IPS-11a (cell line): ENCODE results near the gene MCM7.

Experiments
- H3K4me3 ChIP-seq: one replicate; pipeline ENCODE4 v1.5.1; 2013; ENCODE audit warnings: low read depth, low read length, control low read depth

MCM7 gene

DNA sequence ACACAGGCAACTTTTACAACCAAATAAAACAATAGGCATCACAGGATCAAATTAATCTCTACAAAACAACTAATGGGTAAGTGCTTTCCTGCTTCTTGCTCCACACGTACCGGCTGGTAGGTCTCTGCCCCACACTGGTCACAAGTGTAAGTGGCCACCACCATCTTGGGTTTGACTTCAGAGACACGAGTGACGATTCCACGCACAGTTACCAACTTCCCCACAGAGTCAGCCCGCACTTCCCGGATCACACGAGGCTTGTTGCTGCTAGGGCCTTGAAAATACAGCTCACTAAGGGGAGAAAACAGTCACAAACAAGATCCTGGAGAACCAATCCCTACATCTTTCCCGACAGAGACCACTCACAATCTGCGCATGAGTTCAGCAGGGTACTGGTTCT is 2.3 kb downstream of the MCM7 start:
- H3K4me3 ChIP-seq: no peak overlapping the region

- no peak overlapping the region for H3K4me3 ChIP-seq
Measured at GRCh38 chr7:100095704-100096103, 5.5 kb downstream of the MCM7 start.

DNA sequence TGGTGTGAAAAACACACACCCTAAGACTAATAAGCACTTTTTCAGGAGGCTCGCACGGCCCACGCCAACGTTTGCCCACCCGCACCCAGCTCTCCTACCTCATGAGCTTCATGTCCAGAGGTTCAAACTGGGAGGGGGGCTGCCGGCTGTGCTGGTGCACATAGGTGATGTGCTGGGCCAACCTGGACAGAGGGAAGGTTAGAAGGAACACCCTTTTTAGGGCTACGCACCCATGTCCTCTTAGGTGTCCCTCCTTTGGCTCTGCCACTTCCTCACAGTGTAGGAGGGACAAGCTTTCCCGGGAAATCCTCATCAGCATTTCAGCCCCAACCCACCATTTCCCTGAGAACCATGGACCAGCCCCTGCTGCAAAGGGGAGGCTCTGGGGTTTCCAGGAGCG is 5.9 kb downstream of the MCM7 start:
- no peak overlapping the region for H3K4me3 ChIP-seq

DNA sequence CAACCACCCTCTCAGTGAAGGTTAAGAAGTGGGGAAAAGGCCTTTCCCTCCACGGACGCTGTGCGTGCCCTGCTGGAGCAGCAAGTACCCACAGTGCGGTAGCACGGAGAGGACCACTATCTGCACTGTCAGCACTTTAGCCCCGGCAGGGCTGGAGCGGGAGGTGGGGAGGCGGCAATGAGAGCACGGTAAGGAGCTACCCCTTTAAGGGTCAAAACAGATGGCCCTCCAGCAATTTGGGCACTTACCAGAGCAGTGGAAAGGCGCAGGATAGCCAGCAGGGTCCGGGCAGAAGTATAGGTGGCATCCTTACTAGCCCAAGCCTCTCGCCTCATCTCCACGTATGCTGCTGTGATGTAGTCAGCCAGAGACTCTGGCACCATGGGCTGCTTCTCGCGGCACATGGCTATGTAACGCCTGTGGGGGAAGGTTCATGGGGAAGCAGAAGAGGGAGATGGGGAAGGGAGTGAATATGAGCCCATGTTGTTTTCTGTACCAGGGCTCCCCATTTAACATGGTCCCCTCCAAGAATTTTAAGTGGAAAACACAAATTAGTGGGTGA is 7.2 kb downstream of the MCM7 start:
- no peak overlapping the region for H3K4me3 ChIP-seq

DNA sequence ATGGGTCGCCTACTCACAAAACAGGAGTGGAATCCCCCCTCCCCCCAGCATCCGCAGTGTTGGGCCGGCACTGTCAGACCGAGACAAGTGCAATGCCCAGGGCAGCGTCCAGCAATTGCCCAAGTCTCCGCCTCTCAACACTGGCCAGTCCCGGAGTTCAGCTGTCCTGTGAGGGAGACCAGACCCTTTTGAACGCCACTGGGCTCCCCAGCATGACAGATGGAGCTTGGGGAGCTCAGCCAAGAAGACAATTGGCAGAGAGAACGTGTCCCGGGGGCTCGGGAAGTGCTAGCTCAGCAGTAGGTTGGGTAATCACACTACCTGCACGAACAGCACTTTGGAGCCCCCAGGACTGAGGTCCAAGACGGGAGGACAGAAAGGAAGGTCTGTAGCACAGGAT is 7.7 kb downstream of the MCM7 start:
- no peak overlapping the region for H3K4me3 ChIP-seq

GRCh38 chr7:100093054-100093453 is 8.1 kb downstream of the MCM7 start:
- H3K4me3 ChIP-seq: no peak overlapping the region

DNA sequence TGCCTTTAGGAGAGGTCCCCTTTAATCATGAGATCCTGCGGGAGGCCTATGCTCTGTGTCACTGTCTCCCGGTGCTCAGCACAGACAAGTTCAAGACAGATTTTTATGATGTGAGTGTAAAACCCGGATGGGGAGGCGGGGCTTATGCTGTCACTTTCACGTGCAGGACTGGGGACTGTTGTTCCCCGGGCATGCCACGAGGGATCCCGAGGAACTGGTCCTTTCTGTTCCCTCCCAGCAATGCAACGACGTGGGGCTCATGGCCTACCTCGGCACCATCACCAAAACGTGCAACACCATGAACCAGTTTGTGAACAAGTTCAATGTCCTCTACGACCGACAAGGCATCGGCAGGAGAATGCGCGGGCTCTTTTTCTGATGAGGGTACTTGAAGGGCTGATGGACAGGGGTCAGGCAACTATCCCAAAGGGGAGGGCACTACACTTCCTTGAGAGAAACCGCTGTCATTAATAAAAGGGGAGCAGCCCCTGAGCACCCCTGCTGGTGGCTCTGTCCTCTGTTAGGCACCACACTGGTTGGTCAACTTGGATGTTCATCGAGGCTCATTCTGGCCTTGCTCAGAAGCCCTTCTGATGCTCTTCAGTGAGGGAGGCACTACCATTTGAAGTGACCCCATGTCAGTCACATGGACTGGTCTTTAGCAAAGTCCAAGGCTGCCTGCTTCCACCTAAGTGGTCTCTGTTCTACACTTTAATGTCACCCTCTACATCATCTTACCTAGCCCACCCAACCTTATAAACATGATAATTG is 9.6 kb downstream of the MCM7 start:
- no peak overlapping the region for H3K4me3 ChIP-seq

DNA sequence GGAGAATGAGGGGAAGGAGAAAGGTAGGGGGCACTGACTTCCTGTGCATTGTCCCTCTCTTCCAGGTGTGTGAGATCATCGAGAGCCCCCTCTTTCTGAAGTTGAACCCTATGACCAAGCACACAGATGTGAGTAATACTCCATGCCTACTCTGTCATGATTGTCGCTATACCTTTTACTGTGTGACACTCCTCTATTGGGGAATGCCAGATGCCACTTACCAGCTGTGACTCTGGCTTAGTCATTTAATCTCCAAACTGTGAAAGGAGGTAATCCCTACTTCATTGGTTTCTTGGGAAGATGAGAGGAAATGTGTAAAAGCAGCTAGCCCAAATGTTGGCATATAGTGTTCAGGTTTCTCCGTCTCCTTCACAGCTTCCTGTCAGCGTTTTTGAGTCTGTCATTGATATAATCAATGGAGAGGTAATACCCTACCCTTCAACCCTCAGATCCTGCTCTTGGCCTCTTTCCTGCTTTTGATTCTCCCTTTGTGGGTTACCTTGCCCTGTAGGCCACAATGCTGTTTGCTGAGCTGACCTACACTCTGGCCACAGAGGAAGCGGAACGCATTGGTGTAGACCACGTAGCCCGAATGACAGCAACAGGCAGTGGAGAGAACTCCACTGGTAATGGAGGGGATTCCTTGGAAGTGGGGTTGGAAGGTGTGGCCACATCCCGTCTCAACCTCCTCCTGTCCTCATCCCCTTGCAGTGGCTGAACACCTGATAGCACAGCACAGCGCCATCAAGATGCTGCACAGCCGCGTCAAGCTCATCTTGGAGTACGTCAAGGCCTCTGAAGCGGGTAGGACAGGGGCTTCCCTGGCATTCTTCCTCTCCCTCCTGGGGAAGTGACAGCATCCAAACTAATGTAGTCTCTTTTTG is 10.4 kb downstream of the MCM7 start:
- H3K4me3 ChIP-seq: no peak overlapping the region

DNA sequence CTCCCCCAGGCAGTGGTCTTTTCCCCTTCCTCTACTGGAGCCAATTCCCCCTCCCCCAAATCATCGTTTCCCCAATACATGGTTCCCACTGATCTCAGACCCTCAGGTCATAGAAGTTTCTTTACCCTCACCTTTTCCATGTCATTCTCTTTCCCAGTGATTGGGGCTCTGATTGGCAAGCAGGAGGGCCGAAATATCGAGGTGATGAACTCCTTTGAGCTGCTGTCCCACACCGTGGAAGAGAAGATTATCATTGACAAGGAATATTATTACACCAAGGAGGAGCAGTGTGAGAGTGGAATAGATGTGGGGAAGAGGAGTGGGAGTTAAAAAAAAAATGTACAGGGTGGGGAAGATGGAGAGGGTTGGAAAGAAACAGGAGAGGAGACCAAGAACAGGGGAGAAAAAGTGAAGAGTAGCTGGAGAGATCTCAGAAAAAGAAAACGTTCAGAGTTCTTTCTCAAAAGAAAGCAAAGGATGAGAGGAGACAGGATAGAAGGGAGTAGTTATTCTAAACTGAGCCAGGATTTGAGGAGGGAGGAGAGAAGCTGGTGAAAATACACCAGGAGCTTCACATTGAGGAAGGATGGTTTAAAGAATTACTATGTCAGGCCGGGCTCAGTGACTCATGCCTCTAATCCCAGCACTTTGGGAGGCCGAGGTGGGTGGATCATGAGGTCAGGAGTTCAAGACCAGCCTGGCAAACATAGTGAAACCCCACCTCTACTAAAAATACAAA is 11.6 kb downstream of the MCM7 start:
- peak overlapping the region; percentile 87 for H3K4me3 ChIP-seq

- H3K4me3 ChIP-seq: peak within 1 kb of the TSS; percentile 87
Measured at GRCh38 chr7:100088621-100089457, 12.4 kb downstream of the MCM7 start, which contains the start of gene COPS6. COPS6 (plus strand) TSS chr7:100088969; CDS start chr7:100088991, 22 bp downstream.

GRCh38 chr7:100088095-100088620 is 13.0 kb downstream of the MCM7 start:
- H3K4me3 ChIP-seq: peak overlapping the region; percentile 87

GRCh38 chr7:100087055-100087750 is 14.0 kb downstream of the MCM7 start:
- no peak overlapping the region for H3K4me3 ChIP-seq

DNA sequence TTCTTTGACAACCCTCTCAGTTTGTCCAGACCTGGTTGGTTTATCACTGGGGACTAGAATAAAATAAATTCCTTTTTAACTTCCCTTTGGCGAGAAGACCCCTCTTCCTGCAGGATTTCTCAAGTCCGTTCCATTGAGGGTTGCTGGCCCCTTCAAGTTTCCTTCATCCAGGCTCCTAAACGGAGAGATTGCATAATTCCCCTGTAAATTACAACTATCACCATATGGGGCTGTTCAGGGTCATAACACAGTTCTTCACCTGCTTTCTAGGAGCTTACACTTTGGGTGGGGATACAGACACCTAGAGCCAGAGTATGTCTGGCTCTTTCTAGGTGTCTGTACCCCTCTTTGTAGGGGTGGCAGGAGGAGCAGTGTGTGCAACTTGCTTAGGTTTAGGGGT is 15.7 kb downstream of the MCM7 start:
- H3K4me3 ChIP-seq: no peak overlapping the region

DNA sequence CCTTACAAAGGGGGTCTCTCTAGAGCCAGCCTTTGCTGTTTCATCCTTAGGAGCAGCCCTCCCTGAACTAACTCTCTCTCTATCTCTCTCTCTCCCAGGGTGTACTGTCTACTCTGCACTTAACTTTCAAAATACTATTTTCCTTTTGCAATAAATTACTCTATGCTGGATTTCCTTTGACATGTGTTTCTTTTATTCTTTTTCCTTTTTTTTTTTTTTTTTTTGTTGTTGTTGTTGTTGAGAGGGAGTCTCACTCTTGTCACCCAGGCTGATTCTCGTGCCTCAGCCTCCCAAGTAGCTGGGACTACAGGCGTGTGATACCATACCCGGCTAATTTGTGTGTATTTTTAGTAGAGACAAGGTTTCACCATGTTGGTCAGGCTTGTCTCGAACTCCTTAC is 18.2 kb downstream of the MCM7 start:
- no peak overlapping the region for H3K4me3 ChIP-seq

GRCh38 chr7:100081535-100082102 is 19.6 kb downstream of the MCM7 start, which contains the start of gene ZNF3:
ZNF3 (minus strand) TSS chr7:100081723; CDS start chr7:100077357, 4,366 bp downstream.
- H3K4me3 ChIP-seq: peak within 1 kb of the TSS; percentile 93

DNA sequence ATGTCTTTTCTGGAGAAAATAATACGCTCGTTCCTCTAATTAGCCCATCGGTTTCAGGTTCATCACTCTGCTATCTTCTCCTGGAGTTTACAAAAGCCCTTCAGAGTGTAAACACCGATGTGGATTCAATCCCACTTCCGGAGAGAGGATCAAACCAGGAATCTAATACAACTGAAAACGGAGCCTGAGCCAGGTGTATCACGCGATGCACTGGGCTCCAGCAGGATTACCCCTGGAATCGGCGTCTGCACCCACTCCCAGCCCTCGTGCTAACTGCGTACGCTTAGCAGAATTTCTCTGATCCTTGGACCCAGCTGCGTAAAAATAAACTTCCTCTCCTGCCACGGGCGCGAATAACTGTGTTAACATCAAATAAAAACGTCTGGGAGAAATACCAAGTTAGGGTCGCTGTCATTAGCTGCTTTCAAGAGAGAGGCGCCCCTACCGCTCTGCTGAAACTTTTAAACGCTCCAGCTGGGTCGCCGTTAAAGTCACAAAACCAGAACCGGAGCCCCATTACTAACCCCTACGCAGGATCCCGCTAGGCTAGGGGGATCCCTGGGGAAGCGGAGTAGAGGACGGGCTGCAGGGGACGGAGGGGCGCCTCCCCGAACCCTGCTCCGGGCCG is 20.2 kb downstream of the MCM7 start:
- peak overlapping the region; percentile 93 for H3K4me3 ChIP-seq

DNA sequence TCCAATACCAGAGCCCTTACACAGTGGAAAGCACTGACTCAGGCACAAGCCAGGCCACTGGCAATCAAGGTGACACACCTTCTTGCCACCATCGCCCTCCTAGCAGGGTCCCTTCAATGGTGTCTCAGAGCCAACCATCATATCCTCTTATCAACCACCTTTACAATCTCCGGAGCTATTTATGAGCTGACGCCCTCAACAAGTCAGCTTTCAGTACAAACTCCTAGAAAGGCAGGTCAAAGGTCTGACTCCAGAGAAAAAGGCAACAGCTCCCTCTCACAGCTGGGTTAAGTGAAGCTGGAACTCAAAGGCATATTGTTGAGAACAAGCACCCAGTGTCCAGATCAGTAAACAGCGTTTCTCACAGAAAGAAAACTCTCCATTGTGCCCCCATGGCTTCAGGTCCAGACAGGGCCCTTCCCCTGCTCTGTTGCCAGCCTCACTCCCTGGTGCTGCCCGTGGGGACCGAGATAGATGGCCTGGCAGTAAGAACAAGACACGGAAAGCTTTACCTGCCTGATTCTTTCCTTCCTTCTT is 22.1 kb downstream of the MCM7 start:
- no peak overlapping the region for H3K4me3 ChIP-seq

DNA sequence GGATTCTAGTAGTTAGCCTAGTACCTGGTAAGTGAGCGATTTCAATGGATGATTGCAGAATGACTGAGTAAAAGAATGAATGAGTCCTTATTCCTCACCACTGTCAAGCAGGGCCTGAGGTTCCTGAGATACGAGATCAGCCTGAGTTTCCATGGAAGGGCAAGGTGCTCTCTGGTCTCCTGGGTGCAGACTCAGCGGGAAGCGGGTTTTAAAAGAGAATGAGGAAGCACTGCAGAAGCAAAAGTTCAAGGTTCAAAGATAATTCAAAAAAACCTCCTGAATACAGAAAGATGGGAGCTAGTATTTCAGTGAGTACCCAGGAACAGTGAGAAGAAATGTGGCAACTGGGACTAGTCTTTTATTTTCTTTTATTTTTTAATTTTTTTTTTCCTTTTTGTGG is 24.0 kb downstream of the MCM7 start:
- H3K4me3 ChIP-seq: no peak overlapping the region
